Loucy (cell line): ENCODE results near the gene EPX.

Source experiments
- H2AFZ ChIP-seq: fragments of 200-600 bp; sonication (generic); 2 replicates; pipeline ENCODE4 v1.6.0; 2016; ENCODE audit warnings: antibody characterized with exemption, mild to moderate bottlenecking, low read length, moderate library complexity
- H3F3A ChIP-seq: fragments of 200-600 bp; 2 replicates; pipeline ENCODE4 v1.6.0; 2016; ENCODE audit warnings: antibody characterized with exemption, low read depth, mild to moderate bottlenecking
- H3K27me3 ChIP-seq: fragments of 200-600 bp; sonication (generic); 2 replicates; pipeline ENCODE4 v1.6.1; 2014; ENCODE audit warnings: low read length, mild to moderate bottlenecking; ENCODE audit not compliant: insufficient read depth, poor library complexity, severe bottlenecking
- H3K36me3 ChIP-seq: fragments of 200-600 bp; sonication (generic); 2 replicates; pipeline ENCODE4 v1.6.1; 2016; ENCODE audit warnings: low read length; ENCODE audit not compliant: insufficient read depth
- H3K4me1 ChIP-seq: fragments of 200-600 bp; sonication (generic); 2 replicates; pipeline ENCODE4 v1.5.1; 2014; ENCODE audit warnings: low read length, mild to moderate bottlenecking; ENCODE audit not compliant: insufficient read depth, poor library complexity, severe bottlenecking
- H3K4me2 ChIP-seq: fragments of 200-600 bp; sonication (generic); 2 replicates; pipeline ENCODE4 v1.6.0; 2014; ENCODE audit warnings: antibody characterized with exemption, low read length, low read depth, mild to moderate bottlenecking; ENCODE audit not compliant: poor library complexity, severe bottlenecking
- H3K4me3 ChIP-seq: fragments of 200-600 bp; sonication (generic); 2 replicates; pipeline ENCODE4 v1.5.1; 2014; ENCODE audit warnings: low read length, mild to moderate bottlenecking, mixed read lengths; ENCODE audit not compliant: poor library complexity, severe bottlenecking
- H3K79me2 ChIP-seq: fragments of 200-600 bp; sonication (generic); 2 replicates; pipeline ENCODE4 v1.6.1; 2014; ENCODE audit warnings: low read length; ENCODE audit not compliant: insufficient read depth
- H3K9ac ChIP-seq: fragments of 200-600 bp; sonication (generic); 2 replicates; pipeline ENCODE4 v1.6.0; 2014; ENCODE audit warnings: mild to moderate bottlenecking, low read depth, low read length, moderate library complexity; ENCODE audit not compliant: poor library complexity, severe bottlenecking
- H3K9me2 ChIP-seq: fragments of 200-600 bp; sonication (generic); replicated peaks from 2 replicates; pipeline ENCODE4 v1.6.1; 2016; ENCODE audit warnings: low read depth, low read length, mixed read lengths
- H3K9me3 ChIP-seq: fragments of 200-600 bp; sonication (generic); 2 replicates; pipeline ENCODE4 v1.6.1; 2014; ENCODE audit warnings: mild to moderate bottlenecking, antibody characterized with exemption, low read length, low read depth; ENCODE audit not compliant: insufficient read depth
- H4K20me1 ChIP-seq: fragments of 200-600 bp; sonication (generic); 2 replicates; pipeline ENCODE4 v1.6.0; 2014; ENCODE audit warnings: antibody characterized with exemption, low read length, mild to moderate bottlenecking; ENCODE audit not compliant: insufficient read depth, poor library complexity, severe bottlenecking
- EZH2phosphoT487 ChIP-seq: fragments of 200-600 bp; IDR thresholded peaks from 2 replicates; pipeline ENCODE4 v1.6.1; 2018; ENCODE audit warnings: antibody characterized with exemption, mild to moderate bottlenecking, moderate library complexity, borderline replicate concordance
- TF ChIP-seq, protein P1 (sequence below): fragments of 200-600 bp; sonication (generic); conservative IDR thresholded peaks from 2 replicates; pipeline ENCODE4 v1.5.1; 2014; ENCODE audit warnings: mild to moderate bottlenecking, antibody characterized with exemption, low read length

The EPX gene

GRCh38 chr17:58158181-58158580, 34.3 kb upstream of the EPX start:
- no peaks in the 10 kb centered on the region for H3K27me3 ChIP-seq

DNA sequence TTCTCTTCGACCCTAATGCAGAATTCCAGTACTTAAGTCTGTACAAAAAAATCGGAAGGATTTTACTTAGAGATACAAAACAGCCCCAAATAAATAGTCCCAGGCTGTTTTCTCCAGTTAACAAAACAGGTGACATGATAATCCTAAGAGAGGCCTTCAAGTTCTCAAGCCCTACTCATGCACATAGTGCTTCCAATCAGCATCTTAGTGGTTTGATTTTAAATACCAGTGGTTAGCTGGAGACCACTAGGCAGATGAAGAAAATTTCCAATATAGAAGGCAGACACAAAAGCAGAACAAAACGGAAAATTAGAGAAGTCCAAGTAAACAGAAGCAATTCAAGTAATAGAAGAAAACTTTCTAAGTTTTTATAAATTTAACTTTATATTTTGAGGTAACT, 31.0 kb upstream of the EPX start:
- no peaks in the 10 kb centered on the region for H3K27me3 ChIP-seq

More at GRCh38 chr17:58158181-58158580, 34.3 kb upstream of the EPX start:
- H3K4me3 ChIP-seq: no peak overlapping the region
- no peak overlapping the region for H3K9ac ChIP-seq
- no peak overlapping the region for H3K4me2 ChIP-seq
- no peaks in the 10 kb centered on the region for H3K9me3 ChIP-seq
- no peaks in the 10 kb centered on the region for H3K9me2 ChIP-seq
- H3K36me3 ChIP-seq: no peaks in the 10 kb centered on the region
- no peaks in the 10 kb centered on the region for H4K20me1 ChIP-seq
- peaks cover 14% of the 10 kb centered on the region for H3K4me1 ChIP-seq
- no peaks in the 10 kb centered on the region for H3K79me2 ChIP-seq
- no peak overlapping the region for H2AFZ ChIP-seq
- H3F3A ChIP-seq: no peaks in the 10 kb centered on the region
- TF ChIP-seq, protein P1, sequence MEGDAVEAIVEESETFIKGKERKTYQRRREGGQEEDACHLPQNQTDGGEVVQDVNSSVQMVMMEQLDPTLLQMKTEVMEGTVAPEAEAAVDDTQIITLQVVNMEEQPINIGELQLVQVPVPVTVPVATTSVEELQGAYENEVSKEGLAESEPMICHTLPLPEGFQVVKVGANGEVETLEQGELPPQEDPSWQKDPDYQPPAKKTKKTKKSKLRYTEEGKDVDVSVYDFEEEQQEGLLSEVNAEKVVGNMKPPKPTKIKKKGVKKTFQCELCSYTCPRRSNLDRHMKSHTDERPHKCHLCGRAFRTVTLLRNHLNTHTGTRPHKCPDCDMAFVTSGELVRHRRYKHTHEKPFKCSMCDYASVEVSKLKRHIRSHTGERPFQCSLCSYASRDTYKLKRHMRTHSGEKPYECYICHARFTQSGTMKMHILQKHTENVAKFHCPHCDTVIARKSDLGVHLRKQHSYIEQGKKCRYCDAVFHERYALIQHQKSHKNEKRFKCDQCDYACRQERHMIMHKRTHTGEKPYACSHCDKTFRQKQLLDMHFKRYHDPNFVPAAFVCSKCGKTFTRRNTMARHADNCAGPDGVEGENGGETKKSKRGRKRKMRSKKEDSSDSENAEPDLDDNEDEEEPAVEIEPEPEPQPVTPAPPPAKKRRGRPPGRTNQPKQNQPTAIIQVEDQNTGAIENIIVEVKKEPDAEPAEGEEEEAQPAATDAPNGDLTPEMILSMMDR: no peak
- TF ChIP-seq EZH2phosphoT487: no peak

DNA sequence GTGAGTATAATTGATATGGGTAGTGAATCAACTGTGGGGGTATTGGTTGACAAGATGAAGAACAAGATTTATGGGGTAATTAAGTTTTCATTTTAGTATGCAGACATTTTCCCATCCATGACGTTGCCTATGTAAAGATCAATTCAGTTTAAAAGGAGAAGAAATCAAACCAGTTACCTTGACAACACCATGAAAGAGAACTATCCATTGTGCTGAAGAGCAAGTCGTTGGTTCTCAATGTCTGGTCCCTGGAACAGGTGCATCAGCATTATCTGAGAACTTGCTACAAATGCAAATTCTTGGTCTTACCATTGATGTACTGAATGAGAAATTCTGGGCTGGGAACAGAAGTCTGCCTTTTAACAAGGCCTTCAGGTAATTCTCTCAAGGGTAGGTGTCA, 26.5 kb upstream of the EPX start:
- Histone ChIP-seq H3K79me2 (no peaks in the 10 kb centered on the region), H3K27me3 (no peaks in the 10 kb centered on the region), H3K4me3 (no peak overlapping the region), H3K9me2 (no peaks in the 10 kb centered on the region), H3K9me3 (no peaks in the 10 kb centered on the region), H3K36me3 (no peaks in the 10 kb centered on the region), H4K20me1 (no peaks in the 10 kb centered on the region), H3K4me2 (no peak overlapping the region), H3F3A (no peaks in the 10 kb centered on the region), H2AFZ (no peak overlapping the region), H3K9ac (no peak overlapping the region), H3K4me1 (no peaks in the 10 kb centered on the region)
- TF ChIP-seq EZH2phosphoT487: no peak
- TF ChIP-seq, protein P1: no peak

More for the DNA sequence above, 31.0 kb upstream of the EPX start:
- Histone ChIP-seq H3K9ac (no peak overlapping the region), H3K4me3 (no peak overlapping the region), H4K20me1 (no peaks in the 10 kb centered on the region), H2AFZ (no peak overlapping the region), H3K9me3 (no peaks in the 10 kb centered on the region), H3K9me2 (no peaks in the 10 kb centered on the region), H3K4me2 (no peak overlapping the region), H3K36me3 (no peaks in the 10 kb centered on the region), H3K79me2 (no peaks in the 10 kb centered on the region), H3K4me1 (no peaks in the 10 kb centered on the region), H3F3A (no peaks in the 10 kb centered on the region)
- TF ChIP-seq, protein P1: no peak
- no peak for TF ChIP-seq EZH2phosphoT487
